ENCODE results near the gene VMP1.

VMP1 gene

GRCh38 chr17:59707149-59707970, at the start of gene VMP1, which contains the start of gene PTRH2:
VMP1 (plus strand) TSS chr17:59707654; CDS start chr17:59731447, 23,793 bp downstream.
PTRH2 (minus strand) TSS chr17:59707430; CDS start chr17:59697978, 9,452 bp downstream.
- peak; percentile 99 for DNase-seq (ENCODE audit: low read depth)

- no peak for DNase-seq (ENCODE audit: low read depth)
Measured at GRCh38 chr17:59666235-59666634, 41.2 kb upstream of the VMP1 start.

GRCh38 chr17:59668816-59669215, 38.6 kb upstream of the VMP1 start:
- DNase-seq (ENCODE audit: low read depth) = peak; percentile 91

- no peak for DNase-seq (ENCODE audit: low read depth)
Measured at GRCh38 chr17:59669411-59669810, 38.0 kb upstream of the VMP1 start.

- no peak for DNase-seq (ENCODE audit: low read depth)
Measured at GRCh38 chr17:59669944-59670343, 37.5 kb upstream of the VMP1 start.

- DNase-seq (ENCODE audit: low read depth) = no peak
Measured at GRCh38 chr17:59671386-59671785, 36.1 kb upstream of the VMP1 start.

- no peak for DNase-seq (ENCODE audit: low read depth)
Measured at GRCh38 chr17:59675231-59675630, 32.2 kb upstream of the VMP1 start.

GRCh38 chr17:59676716-59677115, 30.7 kb upstream of the VMP1 start:
- DNase-seq (ENCODE audit: low read depth) = no peak

- no peak for DNase-seq (ENCODE audit: low read depth)
Measured at GRCh38 chr17:59678918-59679317, 28.5 kb upstream of the VMP1 start.

- no peak for DNase-seq (ENCODE audit: low read depth)
Measured at GRCh38 chr17:59680314-59680713, 27.1 kb upstream of the VMP1 start.

GRCh38 chr17:59683283-59683682, 24.2 kb upstream of the VMP1 start:
- no peak for DNase-seq (ENCODE audit: low read depth)

- no peak for DNase-seq (ENCODE audit: low read depth)
Measured at GRCh38 chr17:59684967-59685366, 22.5 kb upstream of the VMP1 start.

GRCh38 chr17:59688008-59688407, 19.4 kb upstream of the VMP1 start:
- no peak for DNase-seq (ENCODE audit: low read depth)

- DNase-seq (ENCODE audit: low read depth) = no peak
Measured at GRCh38 chr17:59688496-59688895, 19.0 kb upstream of the VMP1 start.

GRCh38 chr17:59693582-59693981, 13.9 kb upstream of the VMP1 start:
- no peak for DNase-seq (ENCODE audit: low read depth)

GRCh38 chr17:59694344-59694743, 13.1 kb upstream of the VMP1 start:
- DNase-seq (ENCODE audit: low read depth) = no peak

- DNase-seq (ENCODE audit: low read depth) = no peak
Measured at GRCh38 chr17:59695945-59696681, 11.3 kb upstream of the VMP1 start.

- DNase-seq (ENCODE audit: low read depth) = no peak
Measured at GRCh38 chr17:59696682-59697277, 10.7 kb upstream of the VMP1 start.

- no peak for DNase-seq (ENCODE audit: low read depth)
Measured at GRCh38 chr17:59698143-59698542, 9.3 kb upstream of the VMP1 start.

- no peak for DNase-seq (ENCODE audit: low read depth)
Measured at GRCh38 chr17:59699218-59699617, 8.2 kb upstream of the VMP1 start.

- DNase-seq (ENCODE audit: low read depth) = no peak
Measured at GRCh38 chr17:59699786-59700185, 7.7 kb upstream of the VMP1 start.

- no peak for DNase-seq (ENCODE audit: low read depth)
Measured at GRCh38 chr17:59702304-59702703, 5.2 kb upstream of the VMP1 start.

GRCh38 chr17:59707971-59708430, 547 bp downstream of the VMP1 start:
- no peak for DNase-seq (ENCODE audit: low read depth)
